Prostate gland (tissue), 2 donors: ENCODE measurements around the gene FERMT1. TPM values are rescaled to one million over a fixed set of nuclear protein-coding genes. Genes with fewer than 3 reads are reported as not detected.

Source experiments
- DNase-seq: peaks from one replicate; pipeline ENCODE4 v3.0.0-alpha.2; 2019; ENCODE audit warnings: low spot score
- H3K27ac ChIP-seq, 2 donors: fragments of 200-600 bp; sonication (generic); 2 replicates each; pipeline ENCODE4 v1.5.1; 2017 to 2019
- H3K27me3 ChIP-seq: fragments of 200-600 bp; sonication (generic); replicated peaks from 2 replicates; pipeline ENCODE4 v1.5.1; 2019; ENCODE audit not compliant: insufficient read depth
- H3K36me3 ChIP-seq, 2 donors: fragments of 200-600 bp; sonication (generic); 1 replicate in 1 of 2; 2 replicates in 1 of 2; pipeline versions ENCODE4 v1.5.1 to v1.8.1; 2017 to 2019
- H3K4me1 ChIP-seq: fragments of 200-600 bp; sonication (generic); replicated peaks from 2 replicates; pipeline ENCODE4 v1.5.1; 2019
- H3K4me3 ChIP-seq, 2 donors: fragments of 200-600 bp; sonication (generic); 2 replicates each; pipeline ENCODE4 v1.5.1; 2017 to 2019
- H3K9me3 ChIP-seq: fragments of 200-600 bp; sonication (generic); 2 replicates; pipeline ENCODE4 v1.5.1; 2017
- POLR2A ChIP-seq: fragments of 450-650 bp; IDR thresholded peaks from one replicate; pipeline ENCODE4 v1.6.1; 2016; ENCODE audit warnings: antibody characterized with exemption, mild to moderate bottlenecking
- POLR2AphosphoS5 ChIP-seq: sonication (generic); formaldehyde crosslinking; IDR thresholded peaks from one replicate; pipeline ENCODE4 v1.6.1; 2017; ENCODE audit warnings: antibody characterized with exemption
- WGBS: methylation state at CpG from one replicate; pipeline ENCODE4 v1.1.5; 2018; 5-methylcytosine and 5-hydroxymethylcytosine counted together
- intact Hi-C: fragments of 100-400 bp; cut with DNase I; formaldehyde crosslinking; loops from one replicate; pipeline ENCODE4 v1.14.2; 2022
- total RNA-seq, 2 donors: library from RNA; depleted of rRNA; stranded (reverse); fragments of >200 nt; gene quantifications; one replicate each; pipeline ENCODE4 v1.1.0, GENCODE V29; 2016
- TF ChIP-seq, protein P1 (sequence below), 4 experiments: fragments of 200-600 bp in 2 of 4; fragments of 450-650 bp in 2 of 4; sonication (generic) in 2 of 4; IDR thresholded peaks; 1 replicate in 3 of 4; 2 replicates in 1 of 4; pipeline ENCODE4 v1.5.1; 2016 to 2019; ENCODE audit warnings: antibody characterized with exemption in 4 of 4, mild to moderate bottlenecking in 2 of 4, moderate library complexity in 2 of 4

Gene FERMT1
- total RNA-seq, 2 donors from 2014 or later: 9.0 to 14.0 TPM

DNA sequence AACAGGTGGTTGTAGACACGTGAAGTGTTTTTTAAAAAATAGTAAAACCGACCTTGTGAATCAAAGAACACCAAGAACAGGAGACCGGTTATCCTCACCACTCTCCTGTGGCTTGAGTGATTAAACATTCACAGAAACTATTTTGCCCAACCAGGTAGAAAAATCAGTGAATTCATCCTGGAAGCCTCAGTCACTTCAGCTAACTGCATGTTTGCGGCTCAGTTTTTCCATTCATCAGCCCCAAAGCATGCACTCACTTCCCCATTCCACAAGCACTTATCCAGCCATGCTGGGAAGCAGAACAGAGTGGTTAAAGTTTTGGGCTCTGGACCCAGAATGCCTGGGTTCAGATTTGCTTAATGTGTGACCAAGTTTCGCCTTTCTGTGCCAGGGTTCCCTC, 71.3 kb downstream of the FERMT1 start:
- no peak for DNase-seq
- Histone ChIP-seq H3K27me3 (no peaks in the 10 kb centered on the region), H3K27ac (no peak overlapping the region), H3K36me3 (no peaks in the 10 kb centered on the region), H3K4me3 (no peak overlapping the region), H3K9me3 (no peaks in the 10 kb centered on the region), H3K4me1 (no peaks in the 10 kb centered on the region)
- intact Hi-C loops: no loop called here
- 71% methylated on average over 5 of the region's 5 CpGs for WGBS
- TF ChIP-seq, protein P1, sequence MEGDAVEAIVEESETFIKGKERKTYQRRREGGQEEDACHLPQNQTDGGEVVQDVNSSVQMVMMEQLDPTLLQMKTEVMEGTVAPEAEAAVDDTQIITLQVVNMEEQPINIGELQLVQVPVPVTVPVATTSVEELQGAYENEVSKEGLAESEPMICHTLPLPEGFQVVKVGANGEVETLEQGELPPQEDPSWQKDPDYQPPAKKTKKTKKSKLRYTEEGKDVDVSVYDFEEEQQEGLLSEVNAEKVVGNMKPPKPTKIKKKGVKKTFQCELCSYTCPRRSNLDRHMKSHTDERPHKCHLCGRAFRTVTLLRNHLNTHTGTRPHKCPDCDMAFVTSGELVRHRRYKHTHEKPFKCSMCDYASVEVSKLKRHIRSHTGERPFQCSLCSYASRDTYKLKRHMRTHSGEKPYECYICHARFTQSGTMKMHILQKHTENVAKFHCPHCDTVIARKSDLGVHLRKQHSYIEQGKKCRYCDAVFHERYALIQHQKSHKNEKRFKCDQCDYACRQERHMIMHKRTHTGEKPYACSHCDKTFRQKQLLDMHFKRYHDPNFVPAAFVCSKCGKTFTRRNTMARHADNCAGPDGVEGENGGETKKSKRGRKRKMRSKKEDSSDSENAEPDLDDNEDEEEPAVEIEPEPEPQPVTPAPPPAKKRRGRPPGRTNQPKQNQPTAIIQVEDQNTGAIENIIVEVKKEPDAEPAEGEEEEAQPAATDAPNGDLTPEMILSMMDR (IDR thresholded peaks at IDR 0.05): no peak
- TF ChIP-seq POLR2AphosphoS5 (no peak), POLR2A (no peak)

DNA sequence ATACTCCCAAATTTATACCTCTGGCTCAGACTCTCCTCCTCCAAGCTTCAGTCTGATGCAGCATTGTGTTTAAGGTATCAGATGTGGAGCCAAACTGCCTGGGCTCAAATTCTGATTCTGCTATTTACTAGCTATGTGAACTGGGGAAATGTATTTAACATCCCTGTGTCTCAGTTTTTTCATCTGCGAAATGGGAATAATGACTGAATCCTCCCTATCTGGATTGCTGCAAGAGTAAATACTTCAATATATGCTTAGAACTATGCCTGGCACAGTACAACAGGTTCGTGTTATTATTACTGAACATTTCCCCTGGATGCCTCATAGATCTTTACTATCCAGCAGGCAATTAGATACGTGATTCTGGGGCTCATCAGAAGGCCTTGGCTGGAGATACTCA, 74.4 kb downstream of the FERMT1 start:
- H3K9me3 ChIP-seq: no peaks in the 10 kb centered on the region
- no peaks in the 10 kb centered on the region for H3K36me3 ChIP-seq

DNA sequence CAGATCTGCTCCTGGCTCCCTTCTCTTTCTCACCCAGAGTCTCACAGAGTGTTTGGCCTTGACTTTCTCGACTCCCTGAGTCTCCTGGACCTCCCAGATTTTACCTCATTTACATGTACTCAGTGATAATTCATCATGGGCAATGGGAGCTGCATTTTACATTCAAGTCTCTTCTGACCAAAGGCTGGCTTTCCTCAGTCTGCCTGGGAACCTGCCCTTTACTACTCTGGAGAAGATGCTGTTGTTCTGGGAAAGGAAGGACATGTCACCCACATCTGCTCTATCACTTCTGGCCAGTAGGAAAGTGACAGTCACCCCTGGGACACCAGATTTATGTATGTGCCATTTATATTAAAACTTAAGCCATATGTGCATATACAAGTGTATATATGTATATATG, 76.4 kb downstream of the FERMT1 start:
- WGBS: 59% methylated on average over 1 of the region's 1 CpG
- H3K9me3 ChIP-seq: no peaks in the 10 kb centered on the region

More for the DNA sequence above, 74.4 kb downstream of the FERMT1 start:
- no peaks in the 10 kb centered on the region for H3K4me1 ChIP-seq
- 91% methylated on average over 3 of the region's 3 CpGs for WGBS
- no peak overlapping the region for H3K4me3 ChIP-seq
- DNase-seq: no peak
- TF ChIP-seq POLR2AphosphoS5 (no peak), POLR2A (no peak)
- TF ChIP-seq, protein P1 (IDR thresholded peaks at IDR 0.05): no peak
- H3K27me3 ChIP-seq: no peaks in the 10 kb centered on the region
- H3K27ac ChIP-seq: no peak overlapping the region
- intact Hi-C loops: no loop called here

DNA sequence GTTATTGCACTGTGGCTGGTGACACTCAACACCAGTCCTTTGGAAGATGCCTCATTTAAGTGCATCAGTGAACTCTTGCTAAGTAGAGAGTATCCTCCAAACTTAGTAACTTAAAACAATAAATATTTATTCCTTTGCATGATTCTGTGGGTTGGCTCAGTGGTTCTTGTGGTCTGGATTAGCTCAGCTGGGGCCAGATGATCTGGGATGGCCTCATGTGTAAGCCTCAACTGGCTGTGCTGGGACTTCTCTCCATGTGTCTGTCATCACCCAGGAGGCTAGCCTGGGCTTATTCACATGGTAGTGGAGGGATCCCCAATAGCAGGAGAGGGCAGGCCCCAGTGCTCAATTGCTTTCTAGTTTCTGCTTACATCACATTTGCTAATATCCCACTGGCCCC, 77.3 kb downstream of the FERMT1 start:
- H3K4me3 ChIP-seq: no peak overlapping the region
- TF ChIP-seq POLR2A (no peak), POLR2AphosphoS5 (no peak)
- TF ChIP-seq, protein P1 (IDR thresholded peaks at IDR 0.05): no peak
- H3K4me1 ChIP-seq: no peaks in the 10 kb centered on the region
- no peaks in the 10 kb centered on the region for H3K27me3 ChIP-seq
- no peak overlapping the region for H3K27ac ChIP-seq
- intact Hi-C loops: no loop called here
- no peak for DNase-seq
- no peaks in the 10 kb centered on the region for H3K9me3 ChIP-seq
- H3K36me3 ChIP-seq: no peaks in the 10 kb centered on the region

More for the DNA sequence above, 76.4 kb downstream of the FERMT1 start:
- intact Hi-C loops: no loop called here
- no peaks in the 10 kb centered on the region for H3K27me3 ChIP-seq
- TF ChIP-seq POLR2AphosphoS5 (no peak), POLR2A (no peak)
- TF ChIP-seq, protein P1 (IDR thresholded peaks at IDR 0.05): no peak
- H3K36me3 ChIP-seq: no peaks in the 10 kb centered on the region
- DNase-seq: no peak
- no peak overlapping the region for H3K4me3 ChIP-seq
- no peak overlapping the region for H3K27ac ChIP-seq
- no peaks in the 10 kb centered on the region for H3K4me1 ChIP-seq

DNA sequence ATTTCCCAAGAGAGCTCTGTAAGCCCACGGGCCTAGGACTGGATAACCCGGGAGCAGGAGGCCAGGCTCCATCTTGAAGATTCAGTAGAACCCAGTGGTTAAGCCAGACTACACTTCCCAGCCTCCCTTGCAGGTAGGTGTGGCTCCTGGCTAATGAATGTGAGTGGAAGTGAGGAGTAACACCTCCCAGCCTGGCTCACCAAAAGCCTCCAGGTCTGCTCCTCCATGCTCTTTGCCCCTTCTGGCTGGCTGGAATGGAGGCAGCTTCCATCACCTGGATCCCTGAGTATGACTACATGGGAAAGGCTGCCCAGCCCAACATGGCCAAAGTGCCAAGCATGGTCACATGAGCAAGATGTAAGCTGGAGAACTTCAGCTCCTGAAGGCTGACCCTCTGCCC, 78.7 kb downstream of the FERMT1 start:
- Histone ChIP-seq H3K36me3 (no peaks in the 10 kb centered on the region), H3K27ac (no peak overlapping the region), H3K4me1 (no peaks in the 10 kb centered on the region), H3K4me3 (no peak overlapping the region), H3K9me3 (no peaks in the 10 kb centered on the region), H3K27me3 (no peaks in the 10 kb centered on the region)
- DNase-seq: no peak
- TF ChIP-seq POLR2AphosphoS5 (no peak), POLR2A (no peak)
- TF ChIP-seq, protein P1 (IDR thresholded peaks at IDR 0.05): no peak
- 84% methylated on average over 2 of the region's 2 CpGs for WGBS
- intact Hi-C loops: no loop called here
